Myocyte (in vitro differentiated cells): ENCODE results near the gene TSGA10. TPM values are rescaled to one million over a fixed set of nuclear protein-coding genes. Genes with fewer than 3 reads are reported as not detected.
"Not testable (repeated sequence)": the region's sequence is repeated elsewhere in the genome, so short reads cannot be mapped to it uniquely, and the experiment has no call there.

ENCODE experiments used
- DNase-seq: peaks from one replicate; pipeline ENCODE4 v3.0.0-alpha.2; 2012; ENCODE audit warnings: low read depth
- total RNA-seq: library from RNA; depleted of rRNA; stranded (reverse); fragments of >200 nt; gene quantifications from 2 replicates; pipeline ENCODE4 v1.2.3, GENCODE V29; 2014

The TSGA10 gene
- total RNA-seq, 1 donor from 2014 or later: 2.4 TPM

DNA sequence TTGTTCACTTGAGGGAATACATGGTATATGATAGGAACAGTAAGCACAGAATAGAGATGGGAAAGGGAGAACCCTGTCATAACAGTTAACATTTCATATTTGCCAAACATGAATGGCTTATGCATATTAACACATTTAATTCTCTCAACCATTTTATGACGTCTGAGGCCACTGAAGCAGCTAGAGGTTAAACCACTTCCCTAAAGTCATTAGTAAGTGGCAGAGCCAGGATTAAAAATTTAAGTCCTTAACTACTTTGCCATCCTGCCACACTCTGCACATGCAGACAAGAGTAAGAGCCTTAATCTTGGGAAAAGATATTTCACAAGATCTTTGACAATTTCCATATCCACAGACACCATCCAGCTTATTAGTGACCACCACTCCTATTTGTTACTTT is 2.1 kb upstream of the TSGA10 start:
- DNase-seq: no peak

DNA sequence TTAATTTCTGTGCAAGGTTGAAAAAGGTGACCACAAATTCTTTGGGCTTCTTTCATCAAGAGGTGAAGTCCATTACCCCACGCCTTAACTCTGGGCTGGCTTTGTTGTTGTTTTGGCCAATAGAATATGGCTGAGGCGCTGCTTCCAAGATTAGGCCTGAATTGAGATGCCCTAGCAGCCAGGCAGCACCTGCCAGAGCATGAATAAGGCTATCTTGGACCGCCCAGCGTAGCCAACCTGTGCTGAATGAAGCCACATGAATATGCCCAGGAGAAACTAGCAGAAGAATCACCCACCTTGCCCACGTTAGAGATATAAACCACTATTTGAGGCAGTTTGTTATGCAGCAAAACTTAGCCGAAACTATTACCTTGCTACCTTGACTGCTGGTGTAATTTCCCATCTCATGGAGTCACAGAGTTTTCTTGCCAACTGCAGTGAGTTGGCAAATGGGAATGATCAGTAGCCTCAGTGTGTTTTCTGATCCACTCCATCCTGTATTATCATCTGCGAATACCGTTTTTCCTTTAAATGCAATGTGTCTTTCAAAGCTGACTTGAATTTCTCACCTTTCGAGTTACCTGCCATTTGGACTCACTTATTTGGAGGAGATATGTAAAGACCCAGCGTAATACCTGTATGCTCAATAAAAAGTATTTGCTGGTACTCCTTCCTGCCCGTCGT is 679 bp downstream of the TSGA10 start:
- peak; percentile 10 for DNase-seq

DNA sequence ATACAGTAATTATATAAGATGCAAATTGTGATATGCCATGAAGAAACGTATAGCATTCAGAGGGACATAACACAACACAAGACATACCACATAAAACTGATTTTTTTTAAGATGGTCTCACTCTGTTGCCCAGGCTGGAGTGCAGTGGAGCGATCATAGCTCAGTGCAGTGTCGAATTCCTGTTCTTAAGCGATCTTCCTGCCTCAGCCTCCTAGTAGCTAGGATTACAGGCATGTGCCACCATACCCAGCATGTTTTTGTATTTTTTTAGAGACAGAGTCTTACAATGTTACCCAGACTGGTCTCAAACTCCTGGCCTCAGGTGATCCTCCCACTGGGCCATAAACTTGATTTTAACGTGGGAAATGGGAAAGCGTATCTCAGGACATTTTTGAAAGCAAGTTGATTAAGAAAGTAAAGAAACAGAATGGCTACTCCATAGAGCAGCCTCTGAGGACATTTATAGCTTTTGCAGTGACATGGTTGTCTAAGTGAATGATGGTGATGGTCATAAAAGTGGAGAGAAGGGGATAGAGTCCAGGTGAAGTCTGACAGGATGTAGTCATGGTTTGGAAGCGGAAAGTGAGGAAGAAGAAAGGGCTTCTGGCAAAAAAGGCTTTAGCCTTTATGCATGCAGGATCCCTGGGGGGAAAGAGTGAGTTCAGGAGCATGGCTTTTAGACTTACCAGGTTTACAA is 2.4 kb downstream of the TSGA10 start:
- no peak for DNase-seq

DNA sequence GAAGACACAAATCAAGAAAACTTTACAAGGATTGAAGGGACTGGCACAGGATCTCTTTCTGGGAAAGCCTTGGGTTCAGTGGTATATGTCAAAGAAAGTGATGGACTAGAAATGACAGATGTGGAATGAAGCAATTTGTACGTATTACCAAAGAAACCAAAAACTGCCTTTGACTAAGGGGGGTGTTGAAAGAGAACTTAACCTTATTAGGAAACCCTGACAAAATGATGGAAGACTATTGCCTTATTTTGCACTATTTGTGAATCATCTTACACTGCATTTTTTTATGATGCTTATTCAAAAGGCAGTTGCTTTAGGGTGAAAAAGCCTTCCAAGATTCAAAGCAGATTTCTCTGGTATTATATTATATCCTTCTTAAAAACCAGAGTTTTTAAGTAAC is 4.0 kb downstream of the TSGA10 start:
- DNase-seq: no peak

DNA sequence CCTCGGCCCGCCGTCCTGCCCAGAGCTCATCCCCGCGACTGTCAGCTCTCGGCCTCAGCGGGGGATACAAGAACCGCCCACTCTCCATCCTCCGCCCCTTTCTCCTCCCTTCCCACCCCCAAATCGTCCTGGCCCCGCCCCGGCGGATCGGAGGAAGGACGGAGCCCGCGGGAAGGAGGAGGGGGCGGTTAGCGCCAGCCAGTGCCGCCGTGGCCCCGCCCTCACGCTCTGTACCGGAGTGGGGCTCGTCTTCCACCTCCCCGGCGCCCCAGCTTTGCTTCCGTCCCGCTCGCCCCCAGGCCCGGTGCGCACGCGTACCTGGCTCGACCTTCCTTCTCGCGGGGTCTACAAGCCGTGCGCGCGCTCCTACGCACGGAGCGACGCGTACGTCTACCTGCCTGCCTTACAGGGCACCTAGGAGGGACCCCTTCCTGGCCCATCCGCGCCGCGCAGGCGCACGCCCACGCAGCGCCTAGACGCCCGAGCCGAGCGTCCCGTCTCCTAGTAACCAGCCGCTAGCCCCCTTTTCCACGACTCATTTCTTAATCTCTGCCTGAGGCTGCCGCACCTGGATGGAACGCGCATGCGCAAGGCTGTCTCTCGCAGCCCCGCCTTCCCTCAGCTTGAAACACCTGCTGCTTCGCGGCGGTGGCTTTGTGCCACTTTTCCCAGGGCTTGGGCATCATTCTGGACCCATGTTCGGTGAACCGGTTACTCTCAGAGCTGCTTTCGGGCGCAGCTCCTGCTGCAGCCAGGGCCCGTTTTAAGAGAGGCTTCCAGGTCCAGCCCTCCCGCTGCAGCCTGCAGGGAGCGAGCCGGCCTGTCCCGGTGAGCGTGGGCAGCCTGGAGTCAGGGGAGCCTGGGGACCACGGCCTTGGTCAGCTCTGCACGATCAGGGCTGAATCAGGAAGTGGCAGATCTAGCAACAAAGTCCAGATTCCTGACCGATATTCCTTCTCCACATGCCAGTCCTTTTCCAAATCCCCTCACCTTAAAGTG is 13.3 kb downstream of the TSGA10 start, which contains the start of gene C2orf15:
TSS of gene C2orf15 (plus strand) at position 598 of the 999 bp plus-strand sequence. CDS start 8,852 bp downstream, outside the sequence.
- peak; percentile 92 for DNase-seq

DNA sequence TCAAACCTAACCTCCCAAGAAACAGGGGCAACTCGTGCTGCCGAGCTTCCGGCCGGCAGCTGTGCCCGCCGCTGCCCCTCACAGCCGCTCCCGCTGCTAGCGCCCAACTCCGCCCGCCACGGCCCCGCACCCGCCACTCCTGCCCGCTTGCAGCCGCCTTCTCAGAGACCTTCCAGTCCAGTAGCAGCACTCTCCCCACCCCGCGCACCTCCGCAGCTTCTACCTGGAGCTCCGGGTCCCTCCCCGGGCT is 14.0 kb downstream of the TSGA10 start:
- DNase-seq: no peak

DNA sequence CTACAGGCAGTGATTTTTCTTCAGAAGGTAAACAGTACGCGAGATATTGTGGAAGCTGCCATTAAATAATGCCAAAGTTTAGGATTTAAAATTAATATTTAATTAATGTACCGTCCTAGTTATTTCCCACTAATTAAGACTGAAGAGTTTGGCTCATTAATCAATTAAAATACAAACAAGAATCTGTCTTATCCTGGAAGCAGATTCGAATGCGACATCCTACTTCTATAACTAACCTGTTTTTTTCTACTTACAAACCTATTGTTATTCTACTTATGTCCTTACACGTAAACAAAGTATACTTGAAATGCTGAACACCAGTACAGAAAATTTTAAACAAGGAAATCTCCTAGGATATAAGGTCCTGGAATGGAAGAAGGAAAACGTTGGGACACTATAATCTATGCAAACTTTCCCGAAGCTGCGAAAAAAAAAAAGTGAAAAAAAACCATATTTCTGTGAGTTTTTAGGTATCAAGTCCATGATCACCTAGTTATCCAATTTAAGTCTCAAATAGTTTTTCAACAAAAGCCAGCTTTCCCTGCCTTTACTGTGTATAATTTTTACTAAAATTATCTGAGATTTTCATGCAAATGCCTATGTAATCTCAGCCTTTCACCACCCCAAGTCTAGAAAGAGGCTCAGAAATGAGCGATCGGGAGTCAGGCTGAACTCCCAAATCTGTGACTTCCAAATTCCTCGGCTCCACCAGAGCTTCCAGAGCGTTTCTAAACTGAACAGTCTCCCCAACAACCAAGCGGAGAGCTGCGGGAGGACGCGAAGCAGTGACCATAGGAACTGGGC is 14.5 kb downstream of the TSGA10 start:
- peak; percentile 57 for DNase-seq

DNA sequence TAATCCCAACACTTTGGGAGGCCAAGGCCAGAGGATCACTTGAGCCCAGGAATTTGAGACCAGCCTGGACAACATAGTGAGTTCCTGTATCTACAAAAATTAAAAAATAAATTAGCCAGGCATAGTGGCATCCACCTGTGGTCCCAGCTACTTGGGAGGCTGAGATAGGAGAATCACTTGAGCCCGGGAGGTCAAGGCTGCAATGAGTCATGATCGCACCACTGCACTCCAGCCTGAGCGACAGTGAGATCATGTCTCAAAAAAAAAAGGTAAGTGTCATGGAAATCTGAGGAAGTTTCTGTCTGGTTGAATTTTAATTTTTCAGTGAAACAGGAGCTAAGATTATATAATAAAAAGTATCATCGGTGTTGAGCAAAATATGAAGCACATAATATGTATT is 15.7 kb downstream of the TSGA10 start:
- no peak for DNase-seq

DNA sequence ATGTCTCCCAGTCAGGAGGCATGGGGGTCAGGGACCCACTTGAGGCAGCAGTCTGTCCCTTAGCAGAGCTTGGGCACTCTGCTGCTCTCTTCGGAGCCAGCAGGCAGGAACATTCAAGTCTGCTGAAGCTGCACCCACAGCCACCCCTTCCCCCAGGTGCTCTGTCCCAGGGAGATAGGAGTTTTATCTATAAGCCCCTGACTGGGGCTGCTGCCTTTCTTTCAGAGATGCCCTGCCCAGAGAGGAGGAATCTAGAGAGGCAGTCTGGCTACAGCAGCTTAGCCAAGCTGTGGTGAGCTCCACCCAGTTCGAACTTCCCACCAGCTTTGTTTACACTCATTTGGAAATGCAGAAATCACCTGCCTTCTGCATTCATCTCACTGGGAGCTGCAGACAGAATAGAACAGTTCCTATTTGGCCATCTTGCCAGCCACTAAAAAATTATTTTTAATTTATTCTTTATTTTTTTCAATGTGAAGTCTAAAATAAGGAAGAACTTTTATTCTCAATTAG is 19.6 kb downstream of the TSGA10 start:
- not testable (repeated sequence) for DNase-seq

DNA sequence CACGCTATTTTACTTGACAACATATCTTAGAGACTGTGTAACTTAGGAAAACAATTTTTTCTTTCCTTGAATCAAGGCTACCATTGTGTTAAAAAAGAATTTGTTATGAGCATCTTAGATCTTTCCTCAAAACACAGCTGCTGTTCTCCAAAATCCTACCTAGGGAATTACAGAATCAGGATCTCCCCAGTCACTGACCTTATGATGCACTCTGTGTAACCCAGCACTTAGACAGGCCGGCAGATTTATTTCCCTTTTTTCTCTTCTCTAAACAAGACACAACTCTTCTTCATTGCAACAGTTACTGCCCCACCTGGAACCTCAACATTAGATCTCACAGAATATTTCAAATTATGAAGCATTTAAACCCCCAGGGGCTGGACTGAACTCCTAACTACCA is 26.8 kb downstream of the TSGA10 start:
- DNase-seq: no peak

DNA sequence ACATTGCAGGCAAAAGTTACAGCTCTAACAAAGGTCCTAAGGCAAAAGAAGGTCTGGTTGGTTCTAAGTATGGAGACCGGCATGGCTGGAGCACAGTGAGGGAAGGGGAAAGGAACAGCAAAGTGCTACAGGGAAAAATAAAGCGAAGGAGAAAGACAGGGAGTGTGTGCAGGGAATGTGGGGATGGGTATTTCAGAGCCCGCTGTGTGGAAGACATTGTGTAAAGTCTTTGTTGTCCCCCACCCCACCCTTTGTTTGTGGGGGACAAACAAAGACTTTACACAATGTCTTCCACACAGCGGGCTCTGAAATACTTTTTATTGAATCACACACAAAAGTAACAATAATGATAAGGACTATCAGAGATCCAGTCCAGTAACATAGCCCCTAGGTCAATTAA is 42.1 kb downstream of the TSGA10 start:
- DNase-seq: no peak

DNA sequence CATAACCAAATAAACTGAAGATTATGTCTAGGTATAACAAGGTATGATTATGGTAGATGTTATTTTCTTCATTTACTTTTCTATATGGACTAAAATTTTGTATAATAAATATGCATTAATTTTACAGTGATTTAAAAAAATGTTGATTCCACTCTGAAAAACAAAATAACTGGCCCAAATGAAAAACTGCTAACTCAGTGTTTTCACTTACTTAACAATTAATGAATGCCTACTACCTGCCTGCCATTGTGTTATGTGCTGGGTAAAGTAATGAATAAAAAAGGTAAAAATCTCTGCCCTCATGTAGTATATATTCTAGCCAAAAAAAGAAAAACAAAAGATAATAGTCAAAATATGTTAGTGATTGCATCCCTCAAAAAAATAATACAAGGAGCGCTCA is 42.8 kb downstream of the TSGA10 start:
- DNase-seq: no peak

DNA sequence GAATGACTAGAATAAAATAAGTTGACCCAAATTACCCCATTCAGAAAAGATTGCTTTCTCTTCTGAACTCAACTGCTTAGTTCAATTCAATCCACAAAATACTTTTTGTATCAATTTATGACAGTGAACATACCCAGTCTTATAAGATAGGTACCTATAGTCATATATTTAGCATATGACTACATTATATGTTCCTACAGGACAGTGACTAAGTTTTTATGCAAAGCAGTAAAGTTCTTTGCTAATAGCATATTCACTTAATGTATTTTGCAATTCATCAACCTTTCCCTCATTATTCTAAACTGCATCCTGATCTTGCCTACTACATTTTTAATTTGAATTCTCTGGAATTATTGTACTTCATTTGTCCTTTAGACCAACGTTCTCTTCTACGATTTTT is 43.5 kb downstream of the TSGA10 start:
- no peak for DNase-seq

DNA sequence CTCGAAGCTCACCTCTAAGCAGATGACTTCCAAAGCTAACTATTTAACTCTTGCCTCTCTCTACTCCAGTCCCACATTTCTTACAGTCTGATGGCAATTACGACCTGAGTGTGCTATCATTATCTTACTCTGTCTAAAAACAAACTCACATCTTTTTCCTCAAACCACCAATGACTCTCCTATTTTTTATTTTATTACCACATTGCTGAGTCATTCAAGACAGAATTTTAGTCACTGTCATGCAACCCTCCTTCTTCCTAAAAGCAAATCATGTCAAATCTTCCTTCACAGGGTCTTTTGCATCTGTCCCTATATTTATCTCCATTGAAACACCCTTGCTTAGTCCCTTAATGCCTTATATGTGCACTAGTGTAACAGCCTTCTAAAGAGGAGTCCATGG is 47.8 kb downstream of the TSGA10 start:
- peak; percentile 22 for DNase-seq

DNA sequence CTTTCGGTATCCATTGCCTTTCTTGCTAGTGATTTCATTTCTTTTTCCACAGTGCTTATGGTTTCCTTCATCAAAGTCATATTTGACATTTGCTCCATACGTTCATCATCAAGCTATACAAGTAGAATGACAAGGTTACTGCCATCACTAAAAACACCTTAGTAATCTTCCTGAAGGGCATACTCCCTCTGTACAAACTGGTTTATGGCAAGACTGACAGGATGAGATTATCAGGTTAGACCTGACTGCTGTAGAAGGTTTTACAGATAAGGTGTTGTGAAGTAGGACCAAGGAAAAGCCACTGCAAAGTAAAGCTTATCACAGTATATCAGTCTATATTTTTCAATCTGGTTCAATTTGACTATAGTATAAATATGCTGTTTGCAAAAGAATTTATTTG is 50.7 kb downstream of the TSGA10 start:
- DNase-seq: no peak

DNA sequence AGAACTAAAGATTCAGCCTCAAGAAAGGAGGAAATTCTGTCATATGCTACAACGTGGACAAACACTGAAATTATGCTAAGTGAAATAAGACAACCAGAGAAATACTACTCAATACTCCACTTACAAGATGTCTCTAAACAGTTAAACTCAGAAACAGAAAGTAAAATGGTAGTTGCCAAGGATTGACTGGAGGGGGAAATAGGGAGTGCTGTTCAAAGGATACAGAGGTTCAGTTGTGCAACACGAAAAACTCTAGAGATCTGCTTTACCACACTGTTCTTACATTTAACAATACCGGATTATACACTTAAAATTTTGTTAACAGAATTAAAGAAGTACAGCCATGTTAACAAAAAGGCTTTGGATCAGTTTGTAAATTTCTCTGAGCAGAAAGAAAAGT is 53.0 kb downstream of the TSGA10 start:
- DNase-seq: peak; percentile 12

DNA sequence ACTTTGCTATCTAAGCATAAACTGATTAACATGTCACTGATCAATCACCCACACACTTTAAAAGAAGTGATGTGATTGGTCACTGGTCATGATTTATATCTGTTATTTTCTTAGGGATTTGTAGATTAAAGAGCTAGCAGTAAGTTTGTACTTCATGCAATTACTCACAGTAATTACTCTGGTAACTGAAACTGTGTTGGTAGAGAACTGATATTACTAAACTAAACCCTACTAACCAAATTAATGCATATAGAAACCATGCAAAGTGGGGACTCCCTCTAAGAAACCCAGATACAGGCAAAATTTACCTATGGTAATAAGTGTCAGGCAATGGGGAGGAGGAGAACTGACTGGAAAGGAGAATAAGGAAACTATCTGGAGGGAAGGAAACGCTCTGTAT is 58.0 kb downstream of the TSGA10 start:
- no peak for DNase-seq

DNA sequence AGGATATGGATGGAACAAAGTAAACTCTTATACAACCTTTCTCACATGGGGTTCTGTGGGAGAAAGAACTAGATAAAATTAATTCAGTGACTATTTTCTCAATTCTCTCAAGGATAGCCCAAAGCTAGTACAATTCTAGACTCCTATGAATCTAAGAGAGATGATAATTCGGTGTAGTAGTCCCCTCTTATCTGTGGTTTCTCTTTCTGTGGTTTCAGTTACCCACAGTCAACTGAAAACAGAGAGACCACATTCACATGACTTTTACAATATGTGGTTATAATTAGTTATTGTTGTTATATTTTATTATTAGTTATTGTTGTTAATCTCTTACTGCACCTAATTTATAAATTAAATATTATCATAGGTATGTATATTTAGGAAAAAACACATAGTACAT is 66.7 kb downstream of the TSGA10 start:
- peak; percentile 55 for DNase-seq

DNA sequence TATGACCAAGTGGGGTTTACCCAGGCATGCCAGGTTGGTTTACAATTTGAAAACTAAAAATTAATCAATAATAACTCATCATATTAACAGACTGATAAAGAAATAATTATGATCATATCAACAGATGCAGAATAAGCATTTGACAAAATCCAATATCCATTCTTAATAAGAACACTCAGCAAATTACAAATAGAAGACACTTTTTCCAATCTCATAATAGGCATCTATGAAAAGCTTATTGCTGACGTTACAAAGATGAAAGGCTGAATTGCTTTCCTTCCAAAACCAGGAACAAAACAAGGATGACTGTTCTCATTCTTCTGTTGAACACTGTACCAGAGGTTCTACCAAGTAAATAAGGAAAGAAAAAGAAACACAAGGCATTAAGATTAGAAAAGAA is 68.4 kb downstream of the TSGA10 start:
- DNase-seq: no peak

DNA sequence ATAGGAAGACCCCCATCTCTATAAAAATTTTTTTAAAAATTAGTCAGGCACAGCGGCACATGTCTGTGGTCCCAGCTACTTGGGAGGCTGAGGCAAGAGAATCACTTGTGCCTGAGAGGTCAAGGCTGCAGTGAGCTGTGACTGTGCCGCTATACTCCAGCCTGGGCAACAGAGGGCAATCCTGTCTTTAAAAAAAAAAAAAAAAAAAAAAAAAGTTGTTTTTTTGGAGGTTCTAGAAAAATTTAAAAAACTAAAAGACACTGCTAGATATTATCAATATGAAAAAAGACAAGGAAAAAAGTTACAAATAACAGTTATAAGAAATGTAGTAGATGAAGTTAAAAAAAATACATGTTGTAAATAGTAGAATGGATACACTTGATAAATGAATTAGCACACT is 69.3 kb downstream of the TSGA10 start:
- no peak for DNase-seq

DNA sequence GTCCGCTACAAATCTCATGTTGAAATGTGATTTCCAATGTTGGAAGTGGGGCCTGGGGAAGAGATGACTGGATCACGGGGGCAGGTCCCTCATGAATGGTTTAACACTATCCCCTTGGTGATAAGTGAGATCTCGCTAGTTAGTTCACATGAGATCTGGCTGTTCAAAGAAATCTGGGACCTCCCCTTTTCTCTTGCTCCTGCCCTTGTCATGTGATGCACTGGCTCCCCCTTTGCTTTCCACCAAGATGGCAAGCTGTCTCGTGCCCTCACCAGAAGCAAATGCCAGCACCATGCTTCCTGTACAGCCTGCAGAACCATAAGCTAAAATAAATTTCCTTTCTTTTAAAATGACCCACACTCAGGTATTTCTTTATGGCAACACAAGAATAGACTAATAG is 70.5 kb downstream of the TSGA10 start:
- DNase-seq: no peak
